ENCODE results near the gene CD101. TPM values are rescaled to one million over a fixed set of nuclear protein-coding genes. Genes with fewer than 3 reads are reported as not detected.

CD101 gene
- total and polyA plus RNA-seq, 3 experiments from 2014 or later: 0.39 to 72.0 (median 0.66) TPM

GRCh38 chr1:117036018-117036461 is 34.5 kb downstream of the CD101 start:
- no peak overlapping the region for H3K27ac Mint-ChIP-seq
- H3K9me3 Mint-ChIP-seq: no peaks in the 10 kb centered on the region
- Histone ChIP-seq H3K9me3 (ENCODE audit: low read length) (no peaks in the 10 kb centered on the region), H3K27ac (ENCODE audit: low read depth, low read length) (no peak overlapping the region), H3K27me3 (ENCODE audit: insufficient read depth, low read length, poor library complexity, severe bottlenecking) (no peaks in the 10 kb centered on the region), H3K4me3 (ENCODE audit: low read length) (no peak overlapping the region), H3K36me3 (ENCODE audit: insufficient read depth, low read length) (no peaks in the 10 kb centered on the region), H3K4me1 (ENCODE audit: insufficient read depth, low read length) (no peaks in the 10 kb centered on the region)
- ChIA-PET CTCF (no interaction called here), POLR2A (no interaction called here)
- no peak for DNase-seq
- peaks cover 0 to 6% (median 4%) of the 10 kb centered on the region in 3 donors for H3K36me3 Mint-ChIP-seq
- H3K4me1 Mint-ChIP-seq: peaks cover 0 to 10% (median 0%) of the 10 kb centered on the region in 3 donors
- H3K4me3 Mint-ChIP-seq: no peak overlapping the region
- peaks cover 0 to 5% of the 10 kb centered on the region in 2 donors for H3K27me3 Mint-ChIP-seq

- DNase-seq: no peak
- peaks cover 0 to 2% (median 0%) of the 10 kb centered on the region in 5 donors for H3K9me3 Mint-ChIP-seq
- Histone ChIP-seq H3K27me3 (ENCODE audit: insufficient read depth, low read length, poor library complexity, severe bottlenecking) (no peaks in the 10 kb centered on the region), H3K4me3 (ENCODE audit: low read length) (no peak overlapping the region), H3K9me3 (ENCODE audit: low read length) (no peaks in the 10 kb centered on the region), H3K36me3 (ENCODE audit: insufficient read depth, low read length) (no peaks in the 10 kb centered on the region), H3K4me1 (ENCODE audit: insufficient read depth, low read length) (no peaks in the 10 kb centered on the region), H3K27ac (ENCODE audit: low read depth, low read length) (no peak overlapping the region)
- CTCF ChIA-PET: interaction anchor here (1.3 kb wide), 1 partner anchor 312 kb away, joined by 3 read pairs; no protein-coding TSS in a partner anchor
- H3K4me1 Mint-ChIP-seq: peaks cover 0 to 6% (median 0%) of the 10 kb centered on the region in 3 donors
- H3K36me3 Mint-ChIP-seq: peaks cover 1 to 7% (median 6%) of the 10 kb centered on the region in 3 donors
- POLR2A ChIA-PET: no interaction called here
- H3K4me3 Mint-ChIP-seq: no peak overlapping the region
- H3K27ac Mint-ChIP-seq: no peak overlapping the region
- peaks cover 0 to 5% of the 10 kb centered on the region in 2 donors for H3K27me3 Mint-ChIP-seq
These were observed 36.2 kb downstream of the CD101 start for GRCh38 chr1:117037802-117038201.

GRCh38 chr1:117038236-117038635 is 36.7 kb downstream of the CD101 start:
- H3K9me3 Mint-ChIP-seq: peaks cover 0 to 3% (median 1%) of the 10 kb centered on the region in 5 donors
- peaks cover 1 to 11% (median 6%) of the 10 kb centered on the region in 3 donors for H3K36me3 Mint-ChIP-seq
- H3K4me3 Mint-ChIP-seq: peak overlapping the region in 1 of 7 donors; percentile 68
- peaks cover 0 to 5% of the 10 kb centered on the region in 2 donors for H3K27me3 Mint-ChIP-seq
- Histone ChIP-seq H3K36me3 (ENCODE audit: insufficient read depth, low read length) (no peaks in the 10 kb centered on the region), H3K4me1 (ENCODE audit: insufficient read depth, low read length) (no peaks in the 10 kb centered on the region), H3K27me3 (ENCODE audit: insufficient read depth, low read length, poor library complexity, severe bottlenecking) (no peaks in the 10 kb centered on the region), H3K4me3 (ENCODE audit: low read length) (no peak overlapping the region), H3K27ac (ENCODE audit: low read depth, low read length) (no peak overlapping the region), H3K9me3 (ENCODE audit: low read length) (no peaks in the 10 kb centered on the region)
- CTCF ChIA-PET: interaction anchor here (1.3 kb wide), 1 partner anchor 313 kb away, joined by 3 read pairs; no protein-coding TSS in a partner anchor
- H3K4me1 Mint-ChIP-seq: peaks cover 0 to 4% (median 0%) of the 10 kb centered on the region in 3 donors
- POLR2A ChIA-PET: no interaction called here
- no peak overlapping the region for H3K27ac Mint-ChIP-seq
- DNase-seq: no peak

- no peak overlapping the region for H3K4me3 ChIP-seq (ENCODE audit: low read length)
- H3K27ac Mint-ChIP-seq: no peak overlapping the region
- no peak for DNase-seq
- peaks cover 0 to 8% (median 1%) of the 10 kb centered on the region in 5 donors for H3K9me3 Mint-ChIP-seq
- ChIA-PET POLR2A (no interaction called here), CTCF (interaction anchor here (1.5 kb wide), 1 partner anchor 319 kb away, joined by 5 read pairs; no protein-coding TSS in a partner anchor)
- peaks cover 1 to 8% (median 2%) of the 10 kb centered on the region in 3 donors for H3K36me3 Mint-ChIP-seq
- peaks cover 22% of the 10 kb centered on the region for H3K4me1 ChIP-seq (ENCODE audit: insufficient read depth, low read length)
- no peaks in the 10 kb centered on the region for H3K27me3 Mint-ChIP-seq
- no peak overlapping the region for H3K27ac ChIP-seq (ENCODE audit: low read depth, low read length)
- no peak overlapping the region for H3K4me3 Mint-ChIP-seq
- H3K9me3 ChIP-seq (ENCODE audit: low read length): no peaks in the 10 kb centered on the region
- no peaks in the 10 kb centered on the region for H3K36me3 ChIP-seq (ENCODE audit: insufficient read depth, low read length)
- H3K27me3 ChIP-seq (ENCODE audit: insufficient read depth, low read length, poor library complexity, severe bottlenecking): no peaks in the 10 kb centered on the region
- H3K4me1 Mint-ChIP-seq: peaks cover 8 to 9% (median 8%) of the 10 kb centered on the region in 3 donors
These were observed 42.7 kb downstream of the CD101 start for GRCh38 chr1:117044217-117044616.

GRCh38 chr1:117045644-117046043 is 44.1 kb downstream of the CD101 start:
- H3K27me3 Mint-ChIP-seq: no peaks in the 10 kb centered on the region
- Histone ChIP-seq H3K4me3 (ENCODE audit: low read length) (no peak overlapping the region), H3K9me3 (ENCODE audit: low read length) (no peaks in the 10 kb centered on the region), H3K36me3 (ENCODE audit: insufficient read depth, low read length) (no peaks in the 10 kb centered on the region), H3K27ac (ENCODE audit: low read depth, low read length) (no peak overlapping the region), H3K4me1 (ENCODE audit: insufficient read depth, low read length) (peaks cover 31% of the 10 kb centered on the region), H3K27me3 (ENCODE audit: insufficient read depth, low read length, poor library complexity, severe bottlenecking) (no peaks in the 10 kb centered on the region)
- peak overlapping the region in 1 of 8 donors; percentile 36 for H3K27ac Mint-ChIP-seq
- peaks cover 0 to 8% (median 1%) of the 10 kb centered on the region in 5 donors for H3K9me3 Mint-ChIP-seq
- ChIA-PET CTCF (no interaction called here), POLR2A (interaction anchor here (0.6 to 1.3 kb wide), 2 partner anchors 15 to 59 kb away, joined by 3 to 5 read pairs; partner anchors contain the start of gene TTF2)
- no peak for DNase-seq
- H3K4me3 Mint-ChIP-seq: no peak overlapping the region
- peaks cover 0 to 8% (median 1%) of the 10 kb centered on the region in 3 donors for H3K36me3 Mint-ChIP-seq
- H3K4me1 Mint-ChIP-seq: peaks cover 11 to 13% (median 11%) of the 10 kb centered on the region in 3 donors

- Histone ChIP-seq H3K4me3 (ENCODE audit: low read length) (no peak overlapping the region), H3K36me3 (ENCODE audit: insufficient read depth, low read length) (no peaks in the 10 kb centered on the region), H3K27ac (ENCODE audit: low read depth, low read length) (no peak overlapping the region), H3K4me1 (ENCODE audit: insufficient read depth, low read length) (peaks cover 42% of the 10 kb centered on the region), H3K27me3 (ENCODE audit: insufficient read depth, low read length, poor library complexity, severe bottlenecking) (no peaks in the 10 kb centered on the region), H3K9me3 (ENCODE audit: low read length) (no peaks in the 10 kb centered on the region)
- peaks cover 0 to 4% (median 0%) of the 10 kb centered on the region in 3 donors for H3K36me3 Mint-ChIP-seq
- DNase-seq: no peak
- H3K4me1 Mint-ChIP-seq: peaks cover 22 to 23% (median 23%) of the 10 kb centered on the region in 3 donors
- ChIA-PET CTCF (no interaction called here), POLR2A (no interaction called here)
- no peak overlapping the region for H3K27ac Mint-ChIP-seq
- H3K4me3 Mint-ChIP-seq: no peak overlapping the region
- peaks cover 0 to 8% (median 0%) of the 10 kb centered on the region in 5 donors for H3K9me3 Mint-ChIP-seq
- H3K27me3 Mint-ChIP-seq: no peaks in the 10 kb centered on the region
These were observed 45.2 kb downstream of the CD101 start for GRCh38 chr1:117046781-117047180.

- Histone ChIP-seq H3K9me3 (ENCODE audit: low read length) (no peaks in the 10 kb centered on the region), H3K4me3 (ENCODE audit: low read length) (no peak overlapping the region), H3K27me3 (ENCODE audit: insufficient read depth, low read length, poor library complexity, severe bottlenecking) (no peaks in the 10 kb centered on the region), H3K27ac (ENCODE audit: low read depth, low read length) (no peak overlapping the region), H3K4me1 (ENCODE audit: insufficient read depth, low read length) (peaks cover 47% of the 10 kb centered on the region), H3K36me3 (ENCODE audit: insufficient read depth, low read length) (no peaks in the 10 kb centered on the region)
- Mint-ChIP-seq H3K4me3 (no peak overlapping the region), H3K9me3 (peaks cover 0 to 8% (median 0%) of the 10 kb centered on the region in 5 donors), H3K4me1 (peaks cover 27 to 28% (median 28%) of the 10 kb centered on the region in 3 donors), H3K27me3 (no peaks in the 10 kb centered on the region), H3K27ac (peak overlapping the region in 1 of 8 donors; percentile 12), H3K36me3 (peaks cover 0 to 4% (median 0%) of the 10 kb centered on the region in 3 donors)
- POLR2A ChIA-PET: no interaction called here
- DNase-seq: no peak
- CTCF ChIA-PET: interaction anchor here (0.6 kb wide), 1 partner anchor 322 kb away, joined by 4 read pairs; no protein-coding TSS in a partner anchor
These were observed 45.7 kb downstream of the CD101 start for GRCh38 chr1:117047271-117047670.

GRCh38 chr1:117049857-117050256 is 48.3 kb downstream of the CD101 start:
- CTCF ChIA-PET: no interaction called here
- no peak overlapping the region for H3K4me3 ChIP-seq (ENCODE audit: low read length)
- peaks cover 50% of the 10 kb centered on the region for H3K4me1 ChIP-seq (ENCODE audit: insufficient read depth, low read length)
- no peaks in the 10 kb centered on the region for H3K9me3 ChIP-seq (ENCODE audit: low read length)
- peaks cover 32% of the 10 kb centered on the region in 3 donors for H3K4me1 Mint-ChIP-seq
- no peaks in the 10 kb centered on the region for H3K36me3 ChIP-seq (ENCODE audit: insufficient read depth, low read length)
- POLR2A ChIA-PET: no interaction called here
- peak in 1 of 5 donors; percentile 16 for DNase-seq
- peak overlapping the region in 3 of 8 donors; percentile 7 to 78 (median 23) for H3K27ac Mint-ChIP-seq
- no peaks in the 10 kb centered on the region for H3K27me3 Mint-ChIP-seq
- H3K36me3 Mint-ChIP-seq: no peaks in the 10 kb centered on the region
- no peaks in the 10 kb centered on the region for H3K27me3 ChIP-seq (ENCODE audit: insufficient read depth, low read length, poor library complexity, severe bottlenecking)
- H3K4me3 Mint-ChIP-seq: no peak overlapping the region
- H3K27ac ChIP-seq (ENCODE audit: low read depth, low read length): no peak overlapping the region
- no peaks in the 10 kb centered on the region for H3K9me3 Mint-ChIP-seq

Data from CD8-positive, alpha-beta memory T cell (primary cell).